Suprapubic skin (tissue), 4 donors: ENCODE data around the gene PHRF1.

Experiments
- EP300 ChIP-seq: sonication (generic); formaldehyde crosslinking; IDR thresholded peaks from one replicate; pipeline ENCODE4 v1.6.1; 2017; ENCODE audit warnings: antibody characterized with exemption
- POLR2A ChIP-seq, 2 donors: fragments of 450-650 bp; IDR thresholded peaks; one replicate each; pipeline ENCODE4 v1.6.1; 2017; ENCODE audit warnings: antibody characterized with exemption in 2 of 2, mild to moderate bottlenecking in 2 of 2, moderate library complexity in 2 of 2
- POLR2AphosphoS5 ChIP-seq, 3 donors: sonication (generic); formaldehyde crosslinking; IDR thresholded peaks; one replicate each; pipeline ENCODE4 v1.6.1; 2017; ENCODE audit warnings: antibody characterized with exemption in 3 of 3
- TF ChIP-seq, protein P1 (sequence below), 2 donors: fragments of 200-600 bp in 1 of 2; fragments of 450-650 bp in 1 of 2; sonication (generic) in 1 of 2; IDR thresholded peaks; one replicate each; pipeline ENCODE4 v1.5.1; 2016 to 2019; ENCODE audit warnings: antibody characterized with exemption in 2 of 2, mild to moderate bottlenecking in 1 of 2, moderate library complexity in 1 of 2

GRCh38 chr11:550746-551085, 25.6 kb upstream of the PHRF1 start:
- TF ChIP-seq EP300, result no peak
- TF ChIP-seq, protein P1, sequence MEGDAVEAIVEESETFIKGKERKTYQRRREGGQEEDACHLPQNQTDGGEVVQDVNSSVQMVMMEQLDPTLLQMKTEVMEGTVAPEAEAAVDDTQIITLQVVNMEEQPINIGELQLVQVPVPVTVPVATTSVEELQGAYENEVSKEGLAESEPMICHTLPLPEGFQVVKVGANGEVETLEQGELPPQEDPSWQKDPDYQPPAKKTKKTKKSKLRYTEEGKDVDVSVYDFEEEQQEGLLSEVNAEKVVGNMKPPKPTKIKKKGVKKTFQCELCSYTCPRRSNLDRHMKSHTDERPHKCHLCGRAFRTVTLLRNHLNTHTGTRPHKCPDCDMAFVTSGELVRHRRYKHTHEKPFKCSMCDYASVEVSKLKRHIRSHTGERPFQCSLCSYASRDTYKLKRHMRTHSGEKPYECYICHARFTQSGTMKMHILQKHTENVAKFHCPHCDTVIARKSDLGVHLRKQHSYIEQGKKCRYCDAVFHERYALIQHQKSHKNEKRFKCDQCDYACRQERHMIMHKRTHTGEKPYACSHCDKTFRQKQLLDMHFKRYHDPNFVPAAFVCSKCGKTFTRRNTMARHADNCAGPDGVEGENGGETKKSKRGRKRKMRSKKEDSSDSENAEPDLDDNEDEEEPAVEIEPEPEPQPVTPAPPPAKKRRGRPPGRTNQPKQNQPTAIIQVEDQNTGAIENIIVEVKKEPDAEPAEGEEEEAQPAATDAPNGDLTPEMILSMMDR (IDR thresholded peaks at IDR 0.05), result no peak
- TF ChIP-seq POLR2A (IDR thresholded peaks at IDR 0.05), result no peak
- TF ChIP-seq POLR2AphosphoS5 (IDR thresholded peaks at IDR 0.05), result no peak
